ENCODE data around the gene ACACB. TPM values are rescaled to one million over a fixed set of nuclear protein-coding genes. Genes with fewer than 3 reads are reported as not detected.

The ACACB gene
- total and polyA plus RNA-seq, 4 donors = 8.4 to 70.3 (median 30.1) TPM

DNA sequence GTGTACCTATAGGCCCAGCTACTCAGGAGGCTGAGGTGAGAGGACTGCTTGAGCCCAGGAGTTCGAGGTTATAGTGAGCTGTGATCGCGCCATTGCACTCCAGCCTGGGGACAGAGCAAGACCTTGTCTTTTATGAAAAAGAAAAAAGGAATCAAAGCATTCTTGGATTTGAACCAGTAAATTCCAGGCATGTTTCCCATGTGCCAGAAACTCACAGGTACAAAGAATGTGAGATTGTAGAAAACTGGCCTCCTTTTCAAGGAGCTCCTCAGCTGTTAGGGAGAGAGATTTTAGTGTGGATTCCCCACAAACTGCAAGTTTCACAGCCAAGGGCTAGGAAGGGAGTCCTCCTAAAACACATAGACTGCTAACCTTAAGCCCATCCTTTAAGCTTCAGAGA, 97.7 kb downstream of the ACACB start:
- H3K36me3 ChIP-seq (ENCODE audit: control insufficient read depth in 1 of 2, insufficient read depth in 2 of 2, low read length in 1 of 2) = peaks cover 2 to 3% of the 10 kb centered on the region in 2 donors
- no peaks in the 10 kb centered on the region for H3K9me3 ChIP-seq (ENCODE audit: control insufficient read depth, low read length)
- 76 to 80% methylated on average over 3 of the region's 3 CpGs for WGBS, 2 donors
- H3K27ac ChIP-seq (ENCODE audit: low read depth in 1 of 2, low read length in 2 of 2) = no peak overlapping the region
- no peak overlapping the region for H3K4me3 ChIP-seq (ENCODE audit: low read length in 2 of 2)
- DNase-seq (peak in 1 of 2 donors; percentile 32), ATAC-seq (ENCODE audit: low FRiP score) (no peak)
- intact Hi-C loops (cut with DNase I) = no loop called here
- H3K4me1 ChIP-seq (ENCODE audit: control insufficient read depth in 1 of 2, insufficient read depth in 2 of 2, low read length in 2 of 2) = no peaks in the 10 kb centered on the region
- H3K27me3 ChIP-seq (ENCODE audit: control insufficient read depth in 1 of 2, insufficient read depth in 2 of 2, low read length in 1 of 2) = no peaks in the 10 kb centered on the region

DNA sequence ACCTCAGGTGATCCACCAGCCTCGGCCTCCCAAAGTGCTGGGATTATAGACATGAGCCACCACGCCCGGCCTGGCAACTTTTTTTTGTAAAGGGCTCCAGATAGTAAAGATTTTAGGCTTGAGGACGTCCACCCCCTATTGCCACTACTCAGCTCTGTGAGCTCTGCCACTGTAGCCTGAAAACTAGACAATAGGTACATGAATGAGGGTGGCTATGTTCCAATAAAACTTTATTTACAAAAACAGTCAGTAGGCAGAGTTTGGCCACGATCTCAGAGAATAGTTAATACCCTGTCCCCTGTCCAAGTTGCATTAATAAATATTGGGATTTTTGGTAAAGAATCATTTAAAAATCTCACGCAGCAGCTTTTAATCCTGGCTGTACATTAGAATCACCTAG, 102.6 kb downstream of the ACACB start:
- no peak overlapping the region for H3K27ac ChIP-seq (ENCODE audit: low read depth in 1 of 2, low read length in 2 of 2)

DNA sequence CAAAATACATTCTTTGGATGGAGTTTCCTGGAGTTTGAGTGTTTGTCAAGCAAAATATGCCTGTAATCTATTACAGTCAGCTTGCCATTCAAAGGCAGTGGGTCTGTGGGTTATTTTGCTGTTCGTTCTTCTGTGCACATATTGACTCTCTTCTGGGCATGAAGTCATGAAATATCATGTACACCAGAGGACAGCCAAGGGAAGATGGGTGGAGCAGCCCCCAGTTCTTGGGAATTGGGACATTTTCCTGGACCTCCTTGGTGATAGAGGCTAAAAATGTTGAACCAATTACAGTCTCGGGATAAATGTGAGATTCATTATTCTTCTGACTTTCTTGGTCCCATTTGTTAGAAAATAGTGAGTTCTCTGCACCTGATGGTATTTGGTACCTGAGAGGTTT, 103.6 kb downstream of the ACACB start:
- H3K9me3 ChIP-seq (ENCODE audit: control insufficient read depth, low read length) = no peaks in the 10 kb centered on the region
- no peak overlapping the region for H3K4me3 ChIP-seq (ENCODE audit: low read length in 2 of 2)
- H3K36me3 ChIP-seq (ENCODE audit: control insufficient read depth in 1 of 2, insufficient read depth in 2 of 2, low read length in 1 of 2) = peaks cover 0 to 2% of the 10 kb centered on the region in 2 donors
- H3K27ac ChIP-seq (ENCODE audit: low read depth in 1 of 2, low read length in 2 of 2) = no peak overlapping the region
- DNase-seq (no peak), ATAC-seq (ENCODE audit: low FRiP score) (peak; percentile 68)
- H3K4me1 ChIP-seq (ENCODE audit: control insufficient read depth in 1 of 2, insufficient read depth in 2 of 2, low read length in 2 of 2) = no peaks in the 10 kb centered on the region
- intact Hi-C loops (cut with DNase I) = no loop called here
- 43 to 57% methylated on average over 2 of the region's 2 CpGs for WGBS, 2 donors
- H3K27me3 ChIP-seq (ENCODE audit: control insufficient read depth in 1 of 2, insufficient read depth in 2 of 2, low read length in 1 of 2) = no peaks in the 10 kb centered on the region

More for the DNA sequence above, 102.6 kb downstream of the ACACB start:
- intact Hi-C loops (cut with DNase I) = no loop called here
- no peaks in the 10 kb centered on the region for H3K4me1 ChIP-seq (ENCODE audit: control insufficient read depth in 1 of 2, insufficient read depth in 2 of 2, low read length in 2 of 2)
- peaks cover 0 to 2% of the 10 kb centered on the region in 2 donors for H3K36me3 ChIP-seq (ENCODE audit: control insufficient read depth in 1 of 2, insufficient read depth in 2 of 2, low read length in 1 of 2)
- no peak overlapping the region for H3K4me3 ChIP-seq (ENCODE audit: low read length in 2 of 2)
- ATAC-seq (ENCODE audit: low FRiP score) = no peak
- H3K27me3 ChIP-seq (ENCODE audit: control insufficient read depth in 1 of 2, insufficient read depth in 2 of 2, low read length in 1 of 2) = no peaks in the 10 kb centered on the region
- DNase-seq = no peak
- H3K9me3 ChIP-seq (ENCODE audit: control insufficient read depth, low read length) = no peaks in the 10 kb centered on the region
- WGBS, 2 donors = 95 to 97% methylated on average over 6 of the region's 6 CpGs

DNA sequence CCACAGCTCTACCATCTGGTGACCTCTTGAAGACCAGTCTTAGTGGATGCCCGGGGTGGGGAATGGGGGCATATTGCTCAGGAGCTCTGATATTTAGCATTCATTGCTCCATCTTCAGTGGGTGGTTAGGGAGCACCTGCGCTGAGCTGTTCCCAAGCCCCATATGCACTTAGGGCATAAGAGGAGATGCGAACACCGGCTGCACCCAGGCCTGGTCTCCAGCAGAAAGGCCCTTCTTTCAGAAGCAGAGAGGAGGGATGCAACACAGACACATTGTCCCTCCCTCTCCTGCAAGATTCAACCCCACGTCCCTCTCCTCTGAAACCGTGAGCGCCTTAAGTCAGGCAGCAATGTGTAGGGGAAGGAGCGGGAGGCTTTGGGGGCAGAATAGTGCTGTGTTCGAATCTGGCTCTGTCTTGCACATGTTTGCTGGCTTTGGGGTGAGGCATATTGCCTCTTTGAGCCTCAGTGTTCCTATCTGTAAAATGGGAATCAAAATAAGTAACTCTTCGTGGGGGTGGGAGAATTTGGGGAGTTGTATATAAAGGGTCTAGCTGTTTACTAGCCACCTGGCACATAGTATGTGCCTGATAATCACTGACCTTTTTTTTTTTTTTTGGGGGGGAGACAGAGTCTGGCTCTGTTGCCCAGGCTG, 105.0 kb downstream of the ACACB start:
- H3K36me3 ChIP-seq (ENCODE audit: control insufficient read depth in 1 of 2, insufficient read depth in 2 of 2, low read length in 1 of 2) = peaks cover 0 to 2% of the 10 kb centered on the region in 2 donors
- no peaks in the 10 kb centered on the region for H3K9me3 ChIP-seq (ENCODE audit: control insufficient read depth, low read length)
- no peaks in the 10 kb centered on the region for H3K4me1 ChIP-seq (ENCODE audit: control insufficient read depth in 1 of 2, insufficient read depth in 2 of 2, low read length in 2 of 2)
- WGBS, 2 donors = 92 to 95% methylated on average over 10 of the region's 10 CpGs
- intact Hi-C loops (cut with DNase I) = no loop called here
- H3K27me3 ChIP-seq (ENCODE audit: control insufficient read depth in 1 of 2, insufficient read depth in 2 of 2, low read length in 1 of 2) = no peaks in the 10 kb centered on the region
- H3K27ac ChIP-seq (ENCODE audit: low read depth in 1 of 2, low read length in 2 of 2) = no peak overlapping the region
- H3K4me3 ChIP-seq (ENCODE audit: low read length in 2 of 2) = no peak overlapping the region
- ATAC-seq (ENCODE audit: low FRiP score) = no peak
- peak in 1 of 2 donors; percentile 31 for DNase-seq

DNA sequence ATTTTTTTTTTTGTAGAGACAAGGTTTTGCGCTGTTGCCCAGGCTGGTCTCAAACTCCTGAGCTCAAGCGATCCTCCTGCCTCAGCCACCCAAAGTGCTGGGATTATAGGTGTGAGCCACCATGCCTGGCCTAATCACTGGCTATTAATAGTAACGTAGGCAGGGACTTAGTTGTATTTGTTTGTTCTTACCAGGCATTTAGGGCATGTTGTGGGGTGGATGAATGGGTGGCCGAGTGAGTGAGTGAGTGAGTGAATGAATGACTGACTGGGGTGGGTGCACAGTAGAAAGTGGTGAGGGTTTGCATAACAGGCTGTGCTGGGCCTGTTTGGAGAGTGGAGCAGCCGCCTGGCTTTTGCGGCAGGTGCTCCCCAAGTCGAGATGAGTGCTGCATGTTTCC, 105.7 kb downstream of the ACACB start:
- Histone ChIP-seq H3K27me3 (ENCODE audit: control insufficient read depth in 1 of 2, insufficient read depth in 2 of 2, low read length in 1 of 2) (no peaks in the 10 kb centered on the region), H3K4me3 (ENCODE audit: low read length in 2 of 2) (no peak overlapping the region), H3K27ac (ENCODE audit: low read depth in 1 of 2, low read length in 2 of 2) (no peak overlapping the region), H3K9me3 (ENCODE audit: control insufficient read depth, low read length) (no peaks in the 10 kb centered on the region), H3K36me3 (ENCODE audit: control insufficient read depth in 1 of 2, insufficient read depth in 2 of 2, low read length in 1 of 2) (peaks cover 0 to 2% of the 10 kb centered on the region in 2 donors), H3K4me1 (ENCODE audit: control insufficient read depth in 1 of 2, insufficient read depth in 2 of 2, low read length in 2 of 2) (no peaks in the 10 kb centered on the region)
- 80% methylated on average over 7 of the region's 7 CpGs for WGBS, 2 donors
- no peak for ATAC-seq (ENCODE audit: low FRiP score)
- no peak for DNase-seq
- intact Hi-C loops (cut with DNase I) = no loop called here

DNA sequence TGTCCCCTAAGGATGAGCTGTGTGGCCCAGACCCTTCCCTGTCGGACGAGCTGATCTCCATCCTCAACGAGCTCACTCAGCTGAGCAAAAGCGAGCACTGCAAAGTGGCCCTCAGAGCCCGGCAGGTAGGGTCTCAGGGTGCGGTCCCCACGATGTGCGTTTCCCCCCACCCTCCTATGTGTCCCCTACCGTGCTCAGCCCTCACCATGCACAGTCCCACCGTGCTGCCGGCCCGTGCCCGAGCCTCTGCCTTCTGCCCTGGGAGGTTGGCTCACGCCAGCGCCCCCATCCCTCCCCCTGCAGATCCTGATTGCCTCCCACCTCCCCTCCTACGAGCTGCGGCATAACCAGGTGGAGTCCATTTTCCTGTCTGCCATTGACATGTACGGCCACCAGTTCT, 106.1 kb downstream of the ACACB start:
- intact Hi-C loops (cut with DNase I) = no loop called here
- H3K36me3 ChIP-seq (ENCODE audit: control insufficient read depth in 1 of 2, insufficient read depth in 2 of 2, low read length in 1 of 2) = peaks cover 0 to 2% of the 10 kb centered on the region in 2 donors
- H3K9me3 ChIP-seq (ENCODE audit: control insufficient read depth, low read length) = no peaks in the 10 kb centered on the region
- no peak for ATAC-seq (ENCODE audit: low FRiP score)
- no peak overlapping the region for H3K4me3 ChIP-seq (ENCODE audit: low read length in 2 of 2)
- 88 to 89% methylated on average over 18 of the region's 18 CpGs for WGBS, 2 donors
- DNase-seq = peak in 1 of 2 donors; percentile 40
- H3K4me1 ChIP-seq (ENCODE audit: control insufficient read depth in 1 of 2, insufficient read depth in 2 of 2, low read length in 2 of 2) = no peaks in the 10 kb centered on the region
- H3K27me3 ChIP-seq (ENCODE audit: control insufficient read depth in 1 of 2, insufficient read depth in 2 of 2, low read length in 1 of 2) = no peaks in the 10 kb centered on the region
- no peak overlapping the region for H3K27ac ChIP-seq (ENCODE audit: low read depth in 1 of 2, low read length in 2 of 2)

DNA sequence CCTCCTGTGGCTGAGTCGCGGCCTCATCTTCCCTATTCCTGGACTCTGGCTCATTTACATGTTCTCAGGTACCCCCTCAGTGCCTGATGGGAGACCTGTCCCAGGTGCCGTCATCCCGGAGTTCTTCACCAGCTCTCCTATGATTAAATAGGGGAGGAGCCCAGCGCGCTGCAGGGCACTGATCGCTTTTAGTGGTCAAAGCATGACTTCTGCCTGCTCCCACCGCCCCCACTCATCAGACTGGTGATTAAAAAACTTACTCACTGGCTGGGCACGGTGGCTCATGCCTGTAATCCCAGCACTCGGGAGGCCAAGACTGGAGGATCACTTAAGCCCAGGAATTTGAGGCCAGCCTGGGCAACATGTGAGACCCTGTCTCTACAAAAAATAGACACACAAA, 106.8 kb downstream of the ACACB start:
- no peaks in the 10 kb centered on the region for H3K27me3 ChIP-seq (ENCODE audit: control insufficient read depth in 1 of 2, insufficient read depth in 2 of 2, low read length in 1 of 2)
- WGBS, 2 donors = 95 to 96% methylated on average over 10 of the region's 10 CpGs
- DNase-seq (no peak), ATAC-seq (ENCODE audit: low FRiP score) (no peak)
- no peak overlapping the region for H3K27ac ChIP-seq (ENCODE audit: low read depth in 1 of 2, low read length in 2 of 2)
- no peak overlapping the region for H3K4me3 ChIP-seq (ENCODE audit: low read length in 2 of 2)
- no peaks in the 10 kb centered on the region for H3K9me3 ChIP-seq (ENCODE audit: control insufficient read depth, low read length)
- peaks cover 0 to 2% of the 10 kb centered on the region in 2 donors for H3K36me3 ChIP-seq (ENCODE audit: control insufficient read depth in 1 of 2, insufficient read depth in 2 of 2, low read length in 1 of 2)
- intact Hi-C loops (cut with DNase I) = no loop called here
- H3K4me1 ChIP-seq (ENCODE audit: control insufficient read depth in 1 of 2, insufficient read depth in 2 of 2, low read length in 2 of 2) = no peaks in the 10 kb centered on the region

DNA sequence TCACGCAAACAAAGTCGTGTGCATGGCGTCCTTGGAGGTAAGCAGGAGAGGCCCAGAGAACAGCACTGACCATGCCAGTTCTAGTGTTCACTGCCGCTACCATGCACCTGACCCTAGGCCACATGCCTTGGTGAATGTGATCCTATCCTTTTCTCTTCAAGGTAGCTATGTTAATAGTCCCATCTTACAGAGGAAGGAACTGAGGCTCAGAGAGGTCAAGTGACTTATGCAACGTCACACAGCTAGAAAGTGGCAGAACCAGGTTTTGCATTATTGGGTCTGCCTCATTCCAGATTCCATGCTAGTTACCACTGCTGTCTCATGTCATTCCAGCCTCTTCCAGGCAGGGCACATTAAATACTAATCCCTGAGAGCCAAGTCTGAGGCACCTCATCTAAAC, 107.5 kb downstream of the ACACB start:
- Histone ChIP-seq H3K4me1 (ENCODE audit: control insufficient read depth in 1 of 2, insufficient read depth in 2 of 2, low read length in 2 of 2) (no peaks in the 10 kb centered on the region), H3K9me3 (ENCODE audit: control insufficient read depth, low read length) (no peaks in the 10 kb centered on the region), H3K27ac (ENCODE audit: low read depth in 1 of 2, low read length in 2 of 2) (no peak overlapping the region), H3K4me3 (ENCODE audit: low read length in 2 of 2) (no peak overlapping the region), H3K27me3 (ENCODE audit: control insufficient read depth in 1 of 2, insufficient read depth in 2 of 2, low read length in 1 of 2) (no peaks in the 10 kb centered on the region), H3K36me3 (ENCODE audit: control insufficient read depth in 1 of 2, insufficient read depth in 2 of 2, low read length in 1 of 2) (peaks cover 0 to 2% of the 10 kb centered on the region in 2 donors)
- WGBS, 2 donors = 96% methylated on average over 5 of the region's 5 CpGs
- intact Hi-C loops (cut with DNase I) = no loop called here
- DNase-seq (no peak), ATAC-seq (ENCODE audit: low FRiP score) (no peak)

DNA sequence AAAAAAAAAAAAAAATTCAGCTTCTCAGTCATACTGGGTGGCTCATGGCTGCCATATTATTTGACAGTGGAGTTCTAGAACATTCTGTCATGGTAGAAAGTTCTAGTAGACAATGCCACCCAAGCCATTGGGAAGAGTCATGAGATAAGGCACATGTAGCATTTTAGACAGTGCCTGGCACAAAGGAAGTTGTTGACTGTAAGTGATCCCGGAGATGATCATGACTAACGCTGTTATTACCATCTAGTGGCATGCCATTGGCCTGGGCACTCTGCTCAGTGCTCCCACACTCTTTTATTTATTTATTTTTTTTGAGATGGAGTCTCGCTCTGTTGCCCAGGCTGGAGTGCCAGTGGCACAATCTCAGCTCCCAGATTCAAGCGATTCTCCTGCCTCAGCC, 112.3 kb downstream of the ACACB start:
- no peaks in the 10 kb centered on the region for H3K9me3 ChIP-seq (ENCODE audit: control insufficient read depth, low read length)
- intact Hi-C loops (cut with DNase I) = no loop called here
- H3K27ac ChIP-seq (ENCODE audit: low read depth in 1 of 2, low read length in 2 of 2) = no peak overlapping the region
- 95 to 96% methylated on average over 4 of the region's 4 CpGs for WGBS, 2 donors
- ATAC-seq (ENCODE audit: low FRiP score) = no peak
- H3K27me3 ChIP-seq (ENCODE audit: control insufficient read depth in 1 of 2, insufficient read depth in 2 of 2, low read length in 1 of 2) = no peaks in the 10 kb centered on the region
- no peaks in the 10 kb centered on the region for H3K4me1 ChIP-seq (ENCODE audit: control insufficient read depth in 1 of 2, insufficient read depth in 2 of 2, low read length in 2 of 2)
- H3K36me3 ChIP-seq (ENCODE audit: control insufficient read depth in 1 of 2, insufficient read depth in 2 of 2, low read length in 1 of 2) = peaks cover 0 to 6% of the 10 kb centered on the region in 2 donors
- H3K4me3 ChIP-seq (ENCODE audit: low read length in 2 of 2) = no peak overlapping the region
- no peak for DNase-seq
